NCI-H128 (cell line): Measurements from ENCODE around the gene OSBP2.
"Not testable (repeated sequence)": the region's sequence is repeated elsewhere in the genome, so short reads cannot be mapped to it uniquely, and the experiment has no call there.

Experiments
- DNase-seq: peaks from one replicate; lab custom pipeline; 2025; ENCODE audit not compliant: unreplicated experiment; lab: John Stamatoyannopoulos, UW

The OSBP2 gene

GRCh38 chr22:30694640-30695350, at the start of gene OSBP2:
Gene OSBP2, plus strand, starts transcription at chr22:30694874. Its CDS starts 36 bp downstream, at chr22:30694910.
- DNase-seq, result peak; percentile 7

GRCh38 chr22:30646518-30647160, 48.0 kb upstream of the OSBP2 start:
- DNase-seq, result no peak

GRCh38 chr22:30647536-30647935, 47.1 kb upstream of the OSBP2 start:
- DNase-seq, result no peak

- no peak for DNase-seq
Observed at GRCh38 chr22:30648825-30649224, 45.8 kb upstream of the OSBP2 start.

GRCh38 chr22:30649430-30650007, 45.2 kb upstream of the OSBP2 start:
- DNase-seq, result no peak

- no peak for DNase-seq
Observed at GRCh38 chr22:30650508-30651116, 44.1 kb upstream of the OSBP2 start.

- no peak for DNase-seq
Observed at GRCh38 chr22:30652852-30653251, 41.8 kb upstream of the OSBP2 start.

GRCh38 chr22:30654361-30654760, 40.3 kb upstream of the OSBP2 start:
- DNase-seq, result no peak

GRCh38 chr22:30655532-30655931, 39.1 kb upstream of the OSBP2 start:
- no peak for DNase-seq

GRCh38 chr22:30662040-30662439, 32.6 kb upstream of the OSBP2 start:
- peak; percentile 4 for DNase-seq

GRCh38 chr22:30664798-30665197, 29.9 kb upstream of the OSBP2 start:
- DNase-seq, result no peak

GRCh38 chr22:30665266-30665665, 29.4 kb upstream of the OSBP2 start:
- no peak for DNase-seq

GRCh38 chr22:30665786-30666185, 28.9 kb upstream of the OSBP2 start:
- DNase-seq, result no peak

GRCh38 chr22:30667107-30667493, 27.6 kb upstream of the OSBP2 start:
- no peak for DNase-seq

GRCh38 chr22:30667494-30668385, 26.9 kb upstream of the OSBP2 start, which contains the start of gene DUSP18:
Gene DUSP18, minus strand, starts transcription at chr22:30667875. Its CDS starts 3,872 bp downstream, at chr22:30664003.
- peak; percentile 69 for DNase-seq

- no peak for DNase-seq
Observed at GRCh38 chr22:30668386-30668710, 26.3 kb upstream of the OSBP2 start.

GRCh38 chr22:30671071-30671470, 23.6 kb upstream of the OSBP2 start:
- no peak for DNase-seq

- DNase-seq, result no peak
Observed at GRCh38 chr22:30673136-30673535, 21.5 kb upstream of the OSBP2 start.

GRCh38 chr22:30674482-30674881, 20.2 kb upstream of the OSBP2 start:
- DNase-seq, result no peak

GRCh38 chr22:30675436-30675835, 19.2 kb upstream of the OSBP2 start:
- DNase-seq, result peak; percentile 2

GRCh38 chr22:30676565-30676964, 18.1 kb upstream of the OSBP2 start:
- DNase-seq, result not testable (repeated sequence)
